Stimulated activated CD4-positive, alpha-beta T cell treated with anti-CD3 and anti-CD28 coated beads, Interleukin-15, amount 100 ng/mL, for 48 hours (primary cell): ENCODE data around the gene ZMYND8.
"Not testable (repeated sequence)": the region's sequence is repeated elsewhere in the genome, so short reads cannot be mapped to it uniquely, and the experiment has no call there.

Experiments
- DNase-seq, 2 donors: peaks; one replicate each; pipeline ENCODE4 v3.0.0-alpha.2; 2020; ENCODE audit warnings: low read depth in 2 of 2

ZMYND8 gene

DNA sequence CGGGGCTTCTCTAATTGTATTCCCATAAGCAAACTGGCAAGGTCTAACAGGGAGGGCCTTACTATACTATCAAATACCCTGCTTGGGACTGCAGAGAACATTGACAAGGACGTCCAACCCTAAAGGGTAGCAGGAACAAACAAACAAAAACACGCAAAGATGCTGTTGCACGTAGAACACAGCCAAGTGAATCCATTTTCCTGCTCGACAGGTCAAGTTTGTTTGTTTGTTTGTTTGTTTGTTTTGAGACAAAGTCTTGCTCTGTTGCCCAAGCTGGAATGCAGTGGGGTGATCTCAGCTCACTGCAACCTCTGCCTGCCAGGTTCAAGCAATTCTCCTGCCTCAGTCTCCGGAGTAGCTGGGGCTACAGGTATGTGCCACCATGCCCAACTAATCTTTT is 91.3 kb downstream of the ZMYND8 start:
- no peak for DNase-seq

DNA sequence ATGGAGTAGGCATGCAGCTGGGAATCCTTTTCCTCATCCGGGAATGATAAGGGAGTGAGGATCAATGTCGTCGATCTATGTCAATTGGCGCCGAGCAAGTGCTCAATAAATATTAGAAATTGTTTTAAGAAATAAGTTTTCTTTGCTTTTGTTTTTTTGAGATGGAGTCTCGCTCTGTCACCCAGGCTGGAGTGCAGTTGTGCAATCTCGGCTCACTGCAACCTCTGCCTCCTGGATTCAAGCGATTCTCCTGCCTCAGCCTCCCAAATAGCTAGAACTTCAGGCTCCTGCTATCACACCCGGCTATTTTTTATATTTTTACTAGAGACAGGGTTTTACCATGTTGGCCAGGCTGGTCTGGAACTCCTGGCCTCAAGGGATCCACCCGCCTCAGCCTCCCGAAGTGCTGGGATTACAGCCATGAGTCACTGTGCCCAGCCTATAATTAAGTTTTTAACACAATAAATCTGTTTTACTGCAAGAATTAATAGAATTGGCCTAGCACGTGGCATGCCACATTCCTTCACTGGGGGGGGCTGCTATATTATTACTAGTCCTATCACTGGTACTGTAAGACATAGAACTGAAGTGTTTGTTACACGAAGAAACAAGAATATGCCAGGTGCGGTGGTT is 92.2 kb downstream of the ZMYND8 start:
- not testable (repeated sequence) for DNase-seq

DNA sequence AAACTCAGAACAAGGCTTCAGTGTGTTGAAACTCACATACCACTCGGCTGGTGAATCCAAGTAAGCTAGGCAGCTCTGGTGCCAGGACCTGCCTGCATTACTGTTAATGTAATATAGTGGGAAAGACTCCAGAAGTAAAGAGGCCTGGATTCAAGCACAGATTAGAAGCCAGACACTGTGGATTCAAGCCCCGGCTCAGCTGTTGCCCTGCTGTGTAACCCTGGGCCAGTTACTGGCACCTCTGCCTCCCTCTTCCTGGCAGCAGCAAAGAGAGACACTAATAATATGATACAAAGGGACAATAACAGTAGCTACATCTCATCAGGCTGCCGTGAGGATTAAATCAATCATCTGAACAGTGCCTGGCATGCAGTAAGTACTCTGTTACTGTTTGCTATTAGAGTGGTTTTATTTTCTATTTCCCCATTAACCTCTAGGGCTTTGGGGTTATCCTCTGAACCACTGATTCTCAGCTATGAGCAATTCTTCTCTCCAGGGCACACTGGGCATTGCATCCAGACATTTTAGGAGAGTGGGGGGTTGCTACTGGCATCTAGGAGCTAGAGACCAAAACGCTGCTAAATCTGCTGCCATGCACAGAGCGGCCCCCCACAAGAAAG is 92.9 kb downstream of the ZMYND8 start:
- DNase-seq = no peak

DNA sequence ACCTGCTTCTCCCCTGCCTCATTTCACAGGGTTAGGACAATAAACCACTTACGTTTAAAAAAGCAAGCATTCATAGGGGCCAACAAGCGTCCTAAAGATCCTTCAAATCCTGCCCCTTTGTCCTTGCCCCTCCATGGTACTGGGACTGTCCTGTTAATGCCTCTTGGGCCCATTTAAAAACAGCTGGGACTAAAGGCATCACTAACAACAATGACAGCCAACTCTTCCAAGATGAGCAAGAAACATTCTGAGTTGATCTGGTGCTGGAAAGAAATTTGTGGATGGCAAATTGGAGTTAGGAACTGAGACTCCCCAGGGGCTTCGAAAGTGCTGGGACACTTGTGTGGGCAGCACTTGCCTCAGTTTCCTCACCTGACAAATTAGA is 93.4 kb downstream of the ZMYND8 start:
- DNase-seq = no peak

DNA sequence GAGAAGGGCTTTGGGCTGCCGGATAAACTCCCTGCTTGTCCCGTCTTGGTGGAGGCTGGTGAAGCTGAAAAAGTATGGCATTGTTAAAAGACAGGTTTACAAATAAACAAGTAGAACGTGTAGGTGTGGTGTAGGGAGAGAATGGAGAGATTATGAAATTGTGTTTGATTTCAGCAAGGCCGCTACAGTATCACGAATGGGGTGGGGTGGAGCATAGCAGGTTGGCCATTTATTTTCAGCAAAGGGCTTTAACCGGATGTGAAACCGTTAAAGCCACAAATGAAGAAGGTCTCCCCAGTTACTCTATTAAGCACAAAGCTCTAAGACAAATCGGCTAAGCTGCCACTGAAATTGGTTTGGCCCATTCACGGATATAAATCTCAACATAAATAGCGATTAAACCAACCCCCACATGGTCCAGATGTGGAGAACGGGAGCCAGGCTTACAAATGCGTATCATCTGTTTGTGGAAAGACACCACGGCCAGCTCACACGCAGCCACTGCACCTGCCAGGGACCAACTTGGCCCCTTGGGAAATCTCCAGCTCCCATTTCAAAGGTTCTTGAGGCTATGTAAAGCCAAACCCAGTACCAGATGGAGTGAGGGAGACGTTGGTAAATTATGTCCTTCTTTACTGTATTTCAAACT is 94.0 kb downstream of the ZMYND8 start:
- no peak for DNase-seq

DNA sequence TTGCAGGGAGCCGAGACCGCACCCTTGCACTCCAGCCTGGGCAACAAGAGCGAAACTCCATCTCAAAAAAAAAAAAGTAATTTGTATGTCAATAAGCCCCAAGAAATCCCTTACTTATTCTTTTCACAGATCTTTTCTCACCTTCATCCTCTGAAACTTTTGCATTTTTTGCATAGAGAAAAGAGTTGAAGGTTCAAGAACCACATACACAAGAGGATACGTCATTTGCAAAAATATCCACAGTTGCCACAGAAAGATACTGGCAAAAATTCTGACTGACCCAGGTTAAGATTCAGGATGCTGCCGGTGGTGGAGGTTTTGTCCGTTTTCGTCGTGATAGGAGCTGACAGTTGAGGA is 94.5 kb downstream of the ZMYND8 start:
- no peak for DNase-seq

DNA sequence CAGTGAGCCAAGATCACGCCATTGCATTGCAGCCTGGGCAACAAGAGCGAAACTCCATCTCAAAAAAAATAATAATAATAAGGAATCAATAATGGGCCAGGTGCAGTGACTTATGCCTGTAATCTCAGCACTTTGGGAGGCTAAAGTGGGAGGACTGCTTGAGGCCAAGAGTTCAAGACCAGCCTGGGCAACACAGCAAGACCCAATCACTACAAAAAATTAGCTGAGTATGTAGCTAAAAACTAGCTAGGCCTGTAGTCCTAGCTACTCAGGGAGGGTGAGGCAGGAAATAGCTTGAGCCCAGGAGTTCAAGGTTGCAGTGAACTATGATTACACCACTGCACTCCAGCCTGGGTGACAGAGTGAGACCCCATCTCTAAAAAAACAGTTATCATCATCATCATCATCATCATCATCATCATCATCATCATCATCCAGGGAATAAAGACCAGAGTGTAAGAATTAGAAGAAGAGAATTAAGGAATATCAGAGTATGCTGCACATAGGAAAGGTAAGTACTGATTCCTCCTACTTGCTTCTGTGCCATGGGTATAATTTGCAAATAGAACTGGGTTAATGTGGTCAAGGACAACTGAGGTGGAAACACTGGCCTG is 95.2 kb downstream of the ZMYND8 start:
- not testable (repeated sequence) for DNase-seq

DNA sequence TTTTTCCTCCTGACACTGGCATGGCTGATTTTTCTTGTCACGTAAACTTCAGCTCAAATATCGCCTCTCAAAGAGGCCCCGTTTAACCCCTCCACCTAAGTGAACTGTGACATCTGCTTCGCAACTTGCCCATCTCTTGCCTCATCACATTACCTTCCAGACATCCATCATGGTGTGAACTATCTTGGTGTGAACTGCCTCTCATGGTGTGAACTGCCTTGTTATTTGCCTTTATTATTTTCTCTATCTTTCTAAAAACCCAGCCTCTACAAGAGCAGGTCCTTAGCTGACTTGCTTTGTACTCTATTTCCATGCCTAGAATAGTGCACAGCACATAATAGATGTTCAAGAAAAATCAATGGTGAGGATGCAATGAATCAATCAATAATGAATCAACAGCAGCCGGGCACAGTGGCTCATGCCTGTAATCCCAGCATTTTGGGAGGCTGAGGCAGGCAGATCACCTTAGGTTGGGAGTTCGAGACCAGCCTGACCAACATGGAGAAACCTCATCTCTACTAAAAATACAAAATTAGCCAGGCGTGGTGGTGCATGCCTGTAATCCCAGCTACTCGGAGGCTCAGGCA is 95.9 kb downstream of the ZMYND8 start:
- DNase-seq = not testable (repeated sequence)

DNA sequence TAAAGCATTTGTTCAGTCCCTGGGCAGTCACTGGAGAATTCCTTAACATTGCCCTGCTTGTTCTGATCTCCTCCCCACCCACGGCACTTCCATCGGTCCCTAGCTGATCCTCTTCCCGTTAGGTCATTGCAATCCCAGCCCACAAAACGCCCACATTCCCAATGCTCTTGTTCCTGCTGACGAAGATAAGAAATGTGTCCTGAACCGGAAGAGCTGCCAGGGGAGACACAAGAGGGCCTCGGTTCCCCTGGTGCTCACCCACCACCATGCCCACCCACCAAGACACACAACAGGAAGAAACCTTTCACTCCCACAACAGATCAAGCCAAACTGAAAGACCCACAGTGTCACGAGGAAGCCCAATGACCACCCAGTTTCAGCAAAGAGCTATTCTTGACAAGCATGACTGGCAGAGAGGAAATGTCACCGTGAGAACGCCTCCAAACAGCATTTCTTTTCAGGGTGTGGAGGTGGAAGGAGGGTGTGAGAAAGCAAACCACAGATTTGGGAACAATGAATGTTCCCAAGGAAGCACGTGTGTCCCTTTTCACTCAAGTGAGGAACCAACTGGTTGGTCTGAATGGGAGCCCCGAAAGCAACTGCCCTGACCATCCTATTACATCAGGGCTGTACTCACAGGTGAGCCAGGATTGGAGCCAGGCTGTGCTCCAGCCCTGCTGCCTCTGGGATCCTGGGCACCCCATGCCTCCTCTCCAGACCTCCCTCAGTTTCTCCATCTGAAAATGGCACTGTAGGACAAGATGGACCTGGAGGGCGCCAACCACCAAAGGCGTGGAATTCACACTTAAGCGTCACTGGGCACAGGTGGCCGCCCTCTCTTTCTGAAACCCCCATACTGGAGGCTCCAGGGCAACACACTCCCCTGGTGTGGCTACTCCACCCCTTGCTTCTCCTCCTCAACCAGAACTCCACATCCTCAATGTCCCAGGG is 97.5 kb downstream of the ZMYND8 start:
- no peak for DNase-seq

DNA sequence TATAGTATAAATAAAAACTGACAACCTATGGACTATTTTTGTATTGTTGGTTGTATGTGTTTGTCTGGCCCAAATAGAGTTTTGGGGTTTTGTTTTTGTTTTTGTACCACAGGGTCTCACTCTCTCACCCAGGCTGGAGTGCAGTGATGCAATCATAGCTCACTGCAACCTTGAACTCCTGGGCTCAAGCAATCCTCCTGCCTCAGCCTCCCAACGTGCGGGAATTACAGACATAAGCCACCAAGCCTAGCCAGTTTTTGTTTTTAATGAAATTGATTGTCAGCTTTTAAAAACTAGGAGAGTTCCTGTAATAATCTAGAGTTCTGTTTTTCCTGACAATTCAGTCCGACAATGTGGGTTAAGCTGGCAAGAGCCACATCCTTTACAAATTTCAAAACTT is 98.7 kb downstream of the ZMYND8 start:
- no peak for DNase-seq

DNA sequence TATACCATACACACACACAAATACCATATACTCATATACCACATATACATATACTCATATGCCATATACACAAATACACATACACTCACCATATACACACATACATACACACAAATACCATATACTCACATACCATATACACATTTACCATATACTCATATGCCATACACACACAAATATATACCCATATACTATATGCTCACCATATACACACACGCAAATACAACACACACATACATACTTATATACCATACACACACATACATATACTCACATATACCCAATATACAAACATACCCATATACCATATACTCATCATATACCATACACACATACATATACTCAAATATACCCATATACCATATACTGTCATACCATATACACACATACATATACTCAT is 99.2 kb downstream of the ZMYND8 start:
- no peak for DNase-seq

DNA sequence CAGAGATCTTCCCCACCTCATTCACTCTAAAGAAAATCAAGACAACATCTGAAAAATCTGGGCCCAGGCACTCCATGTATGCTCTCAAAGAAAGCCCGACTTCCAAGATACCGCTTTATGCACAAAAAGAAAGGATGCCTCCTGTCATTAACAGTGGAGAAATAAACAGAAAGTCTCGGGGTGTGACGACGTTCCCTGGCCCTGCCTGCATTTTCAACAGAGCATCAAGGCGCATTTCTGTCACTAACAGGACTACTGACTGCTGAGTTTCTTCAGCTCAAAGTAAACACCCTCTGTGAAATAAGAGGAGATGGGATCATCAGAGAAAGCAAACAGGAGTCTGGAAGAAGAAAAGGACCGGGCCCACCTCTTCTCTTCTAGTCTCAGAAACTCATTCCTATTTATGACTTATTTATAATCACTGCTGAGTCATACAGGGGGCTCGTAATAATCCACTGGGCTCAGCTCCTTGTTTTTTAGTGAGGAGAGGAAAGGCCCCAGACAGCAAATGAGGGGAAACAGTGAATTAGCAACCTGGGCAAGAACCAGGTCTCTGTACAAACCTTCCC is 99.7 kb downstream of the ZMYND8 start:
- no peak for DNase-seq

DNA sequence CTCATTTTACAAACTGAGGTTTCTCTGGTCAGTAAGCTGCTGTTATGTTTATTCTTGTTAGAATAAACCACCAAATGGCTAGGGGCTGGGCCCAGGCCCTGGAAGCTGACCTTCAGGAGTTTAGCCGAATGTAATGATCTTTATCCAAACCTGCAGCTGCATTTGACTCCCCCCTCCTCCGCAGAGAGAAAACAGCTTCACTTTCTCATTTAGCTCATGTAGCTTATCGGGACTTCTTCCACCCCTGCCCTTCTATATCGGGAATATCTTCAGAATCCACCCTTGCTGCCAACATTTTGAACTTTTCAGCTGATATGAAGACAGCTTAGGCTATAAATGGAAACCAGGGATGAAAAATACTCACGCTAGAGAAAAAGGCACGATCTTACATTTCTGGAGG is 102.6 kb downstream of the ZMYND8 start:
- DNase-seq = no peak

DNA sequence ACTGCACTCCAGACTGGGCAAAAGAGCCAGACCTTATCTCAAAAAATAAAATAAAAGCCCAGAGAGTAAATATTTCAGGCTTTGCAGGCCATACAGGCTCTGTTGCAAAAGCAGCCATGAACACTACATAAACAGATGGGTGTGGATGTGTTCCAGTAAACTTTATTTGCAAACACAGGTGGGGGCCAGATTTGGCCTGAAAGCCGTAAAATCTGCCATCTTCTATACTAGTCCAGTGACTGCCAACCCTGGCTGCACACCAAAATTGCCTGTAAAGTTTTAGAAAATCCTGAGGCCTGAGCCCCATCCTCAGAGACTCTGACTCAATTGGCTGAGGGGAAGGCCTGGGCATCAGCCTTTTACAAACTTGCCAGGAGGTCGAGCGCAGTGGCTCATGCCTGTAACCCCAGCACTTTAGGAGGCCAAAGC is 103.6 kb downstream of the ZMYND8 start:
- no peak for DNase-seq

DNA sequence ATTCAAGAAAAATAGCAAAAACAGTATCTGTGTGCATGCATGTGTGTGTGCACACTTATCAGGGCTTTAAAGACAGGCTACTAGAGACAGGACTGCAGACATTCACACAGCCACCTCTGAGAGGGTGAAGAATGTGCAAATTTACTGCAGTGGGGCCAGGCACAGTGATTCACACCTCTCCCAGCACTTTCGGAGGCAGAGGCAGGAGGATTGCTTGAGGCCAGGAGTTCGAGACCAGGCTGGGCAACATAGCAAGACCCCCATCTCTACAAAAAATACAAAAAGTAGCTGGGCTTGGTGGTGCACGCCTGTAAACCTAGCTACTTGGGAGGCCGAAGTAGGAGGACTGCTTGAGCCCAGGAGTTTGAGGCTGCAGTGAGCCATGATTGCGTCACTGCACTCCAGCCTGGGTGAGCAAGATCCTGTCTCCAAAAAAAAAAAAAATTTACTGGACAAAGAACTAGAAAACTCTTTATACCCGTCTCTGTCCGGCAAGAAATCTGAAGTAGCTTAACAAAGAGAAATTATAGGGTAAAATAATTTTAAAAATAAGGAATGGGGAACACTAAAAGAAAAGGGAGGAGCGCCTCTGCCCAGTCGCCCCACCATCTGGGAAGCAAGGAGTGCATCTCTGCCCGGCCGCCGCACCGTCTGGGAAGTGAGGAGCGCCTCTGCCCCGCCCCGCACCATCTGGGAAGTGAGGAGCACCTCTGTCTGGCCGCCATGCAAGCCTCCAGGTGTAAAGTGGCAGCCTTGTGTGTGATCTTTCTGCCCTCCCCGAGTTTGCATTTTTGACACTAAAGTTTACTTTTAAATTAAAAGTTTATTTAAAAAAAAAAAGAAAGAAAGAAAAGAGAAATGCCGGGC is 105.1 kb downstream of the ZMYND8 start:
- DNase-seq = no peak

DNA sequence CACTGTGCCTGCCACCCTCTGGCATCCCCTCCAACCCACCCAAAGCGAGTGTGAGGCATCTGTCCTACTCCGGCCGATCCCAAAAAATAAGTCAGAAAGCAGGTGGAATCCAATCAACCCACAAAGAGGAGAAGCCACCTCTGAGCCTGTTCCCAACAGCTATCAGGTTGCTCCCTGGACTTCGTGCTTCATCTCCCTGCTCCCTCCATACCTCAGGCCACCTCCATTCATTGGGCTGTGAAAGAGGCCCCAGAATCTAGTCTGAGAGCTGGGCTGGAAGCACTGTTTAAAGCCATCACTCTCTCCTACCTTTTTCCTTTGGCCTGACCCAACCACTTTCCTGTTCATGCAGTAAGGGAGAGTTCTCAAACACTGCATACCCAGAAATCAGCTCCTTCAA is 106.1 kb downstream of the ZMYND8 start:
- DNase-seq = no peak

DNA sequence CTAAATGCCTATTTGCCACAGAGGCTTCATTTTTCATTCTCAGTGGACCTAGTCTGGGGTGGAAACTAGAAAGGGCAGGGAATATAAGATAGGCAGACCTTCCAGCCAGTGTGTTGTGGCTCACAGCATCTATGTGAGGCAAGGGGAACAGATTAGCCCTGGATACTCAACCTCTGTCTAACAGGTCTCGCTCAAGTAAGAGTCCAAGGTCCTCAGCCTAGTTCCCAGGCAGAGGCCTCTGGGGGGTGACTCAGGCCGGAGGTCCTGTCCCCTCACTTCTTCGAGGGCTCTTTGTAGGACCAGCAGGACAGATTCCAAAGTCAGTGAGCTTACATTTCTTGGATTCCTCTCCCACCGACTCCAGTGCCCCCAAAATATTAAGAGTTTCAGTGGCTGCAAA is 106.6 kb downstream of the ZMYND8 start:
- DNase-seq = no peak

DNA sequence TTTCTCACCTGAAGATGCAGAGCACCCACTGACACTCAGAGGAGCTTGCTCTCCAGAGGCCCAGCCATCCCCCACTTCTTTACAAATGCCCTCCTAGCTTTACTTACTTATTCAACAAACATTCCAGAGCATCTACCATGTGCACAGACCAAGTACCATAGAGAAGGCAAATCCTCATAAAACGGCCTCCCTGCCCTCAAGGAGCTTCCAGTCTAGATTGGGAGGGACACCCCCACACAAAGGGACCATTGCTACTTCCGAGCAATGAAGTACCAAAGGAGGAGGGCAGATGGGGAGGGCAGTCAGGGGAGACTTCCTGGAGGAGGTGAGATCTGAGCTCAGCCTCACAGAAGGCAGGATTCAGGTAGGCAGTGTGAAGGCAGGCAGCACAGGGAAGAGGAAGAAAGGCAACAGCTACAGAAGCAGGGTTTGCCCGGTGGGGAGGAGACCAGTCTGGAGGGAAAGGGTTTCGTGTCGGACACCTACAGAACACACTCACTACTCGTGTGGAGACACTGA is 108.0 kb downstream of the ZMYND8 start:
- no peak for DNase-seq

DNA sequence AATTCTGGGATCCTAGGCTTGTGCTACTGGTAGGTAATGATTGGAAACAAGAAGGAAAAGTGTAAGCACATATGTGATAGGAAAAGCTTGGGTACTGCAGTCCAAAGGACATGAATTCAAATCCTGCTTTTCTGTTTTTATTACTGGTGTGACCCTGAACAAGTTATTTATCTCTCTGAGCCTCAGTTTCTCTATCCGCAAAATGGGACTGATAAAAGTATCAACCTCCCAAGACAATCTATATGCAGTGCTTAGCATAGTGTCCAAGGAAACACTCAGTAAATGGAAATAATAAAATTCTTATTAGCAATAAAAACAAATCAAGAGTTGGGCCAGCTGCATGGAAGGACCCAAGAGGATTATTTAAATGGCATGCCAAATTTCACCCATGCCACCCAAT is 108.5 kb downstream of the ZMYND8 start:
- no peak for DNase-seq
